HepG2 (cell line): ENCODE measurements around the gene STIP1. TPM values are rescaled to one million over a fixed set of nuclear protein-coding genes. Genes with fewer than 3 reads are reported as not detected.
A peak's percentile ranks its signal among the peaks of the same experiment; 100 is the strongest.

ENCODE experiments used
- BCL3 ChIP-seq: sonication (generic); formaldehyde crosslinking; IDR thresholded peaks from 2 replicates; pipeline ENCODE4 v1.5.1; 2020; ENCODE audit warnings: mild to moderate bottlenecking, missing genetic modification reagents, moderate library complexity
- HOXD1 ChIP-seq: sonication (generic); formaldehyde crosslinking; IDR thresholded peaks from 2 replicates; pipeline ENCODE4 v1.5.0; 2020; ENCODE audit warnings: missing genetic modification reagents
- IRF2 ChIP-seq: IDR thresholded peaks from 2 replicates; pipeline ENCODE4 v1.6.1; 2018; ENCODE audit warnings: missing genetic modification reagents, missing compliant biosample characterization
- JUN ChIP-seq: sonication (generic); formaldehyde crosslinking; IDR thresholded peaks from 2 replicates; pipeline ENCODE4 v1.4.0; 2020; ENCODE audit warnings: mild to moderate bottlenecking, missing genetic modification reagents
- MAF1 ChIP-seq: sonication (generic); formaldehyde crosslinking; IDR thresholded peaks from 2 replicates; pipeline ENCODE4 v1.5.0; 2020; ENCODE audit warnings: missing genetic modification reagents, borderline replicate concordance
- MTF1 ChIP-seq: sonication (generic); formaldehyde crosslinking; IDR thresholded peaks from 2 replicates; pipeline ENCODE4 v1.5.0; 2020; ENCODE audit warnings: missing genetic modification reagents
- MXI1 ChIP-seq: IDR thresholded peaks from 3 replicates; pipeline ENCODE4 v1.6.1; 2012; ENCODE audit warnings: low read depth, low read length, inconsistent platforms, borderline replicate concordance
- POLR2A ChIP-seq, 2 experiments: IDR thresholded peaks; 2 replicates each; pipeline ENCODE4 v1.6.1; 2011; ENCODE audit warnings: low read depth in 2 of 2, low read length in 2 of 2, mild to moderate bottlenecking in 1 of 2, moderate library complexity in 1 of 2; ENCODE audit not compliant: insufficient read depth in 1 of 2
- PTBP1 ChIP-seq: fragments of 200-400 bp; formaldehyde crosslinking; IDR thresholded peaks from 2 replicates; pipeline ENCODE4 v1.6.1; 2018; ENCODE audit warnings: low read length, low read depth; ENCODE audit not compliant: poor library complexity, severe bottlenecking
- RARA ChIP-seq: IDR thresholded peaks from 2 replicates; pipeline ENCODE4 v1.6.1; 2016; ENCODE audit warnings: missing genetic modification reagents, missing compliant biosample characterization
- RBFOX2 ChIP-seq: fragments of 200-400 bp; formaldehyde crosslinking; IDR thresholded peaks from 2 replicates; pipeline ENCODE4 v1.6.1; 2017; ENCODE audit warnings: low read depth, mild to moderate bottlenecking, low read length
- SNAI1 ChIP-seq: sonication (generic); formaldehyde crosslinking; IDR thresholded peaks from 2 replicates; pipeline ENCODE4 v1.5.0; 2020; ENCODE audit warnings: mild to moderate bottlenecking, missing genetic modification reagents, borderline replicate concordance
- TEF ChIP-seq: sonication (generic); formaldehyde crosslinking; IDR thresholded peaks from 2 replicates; pipeline ENCODE4 v1.5.0; 2020; ENCODE audit warnings: missing genetic modification reagents
- ZBTB2 ChIP-seq: sonication (generic); formaldehyde crosslinking; IDR thresholded peaks from 2 replicates; pipeline ENCODE4 v1.8.0; 2022; ENCODE audit warnings: low read depth, missing genetic modification reagents
- ZNF180 ChIP-seq: sonication (generic); formaldehyde crosslinking; IDR thresholded peaks from 2 replicates; pipeline ENCODE4 v1.4.0; 2020; ENCODE audit warnings: low read depth, missing genetic modification reagents, borderline replicate concordance
- ZNF441 ChIP-seq: sonication (generic); formaldehyde crosslinking; IDR thresholded peaks from 2 replicates; pipeline ENCODE4 v1.7.0; 2021; ENCODE audit warnings: missing genetic modification reagents, borderline replicate concordance
- ZNF496 ChIP-seq: sonication (generic); formaldehyde crosslinking; IDR thresholded peaks from 2 replicates; pipeline ENCODE4 v1.8.1; 2023; ENCODE audit warnings: mild to moderate bottlenecking, moderate library complexity, missing genetic modification reagents; ENCODE audit not compliant: insufficient replicate concordance
- ZNF777 ChIP-seq: sonication (generic); formaldehyde crosslinking; IDR thresholded peaks from 2 replicates; pipeline ENCODE4 v1.4.0; 2020; ENCODE audit warnings: missing genetic modification reagents
- polyA plus RNA-seq, 8 experiments: library from polyadenylated mRNA; depleted of rRNA in 3 of 8; stranded (reverse) in 7 of 8; unstranded in 1 of 8; fragments of >200 nt; fragmentation: Illumina TruSeq in 4 of 8; extraction: Trizol in 4 of 8; gene quantifications; 2 replicates each; pipeline versions ENCODE4 v1.2.1 to v1.2.3, GENCODE V29; 2011 to 2016; ENCODE audit warnings: low read depth in 4 of 8, missing spikeins in 1 of 8, mixed read lengths in 1 of 8; ENCODE audit not compliant: insufficient read depth in 1 of 8
- total RNA-seq, 5 experiments: library from RNA; depleted of rRNA; stranded (reverse); fragments of >200 nt; fragmentation: Illumina TruSeq; extraction: Trizol; gene quantifications; 2 replicates each; pipeline ENCODE4 v1.2.3, GENCODE V29; 2016; ENCODE audit warnings: low read depth in 1 of 5
- TF ChIP-seq, protein P1 (sequence below): sonication (generic); formaldehyde crosslinking; IDR thresholded peaks from 2 replicates; pipeline ENCODE4 v1.4.0; 2020; ENCODE audit warnings: missing genetic modification reagents

Gene STIP1
- total and polyA plus RNA-seq, 2 of the 13 experiments (the other 11 are each of a cell fraction or from before 2014, with no cell fraction given) = 81.1 to 217 TPM

DNA sequence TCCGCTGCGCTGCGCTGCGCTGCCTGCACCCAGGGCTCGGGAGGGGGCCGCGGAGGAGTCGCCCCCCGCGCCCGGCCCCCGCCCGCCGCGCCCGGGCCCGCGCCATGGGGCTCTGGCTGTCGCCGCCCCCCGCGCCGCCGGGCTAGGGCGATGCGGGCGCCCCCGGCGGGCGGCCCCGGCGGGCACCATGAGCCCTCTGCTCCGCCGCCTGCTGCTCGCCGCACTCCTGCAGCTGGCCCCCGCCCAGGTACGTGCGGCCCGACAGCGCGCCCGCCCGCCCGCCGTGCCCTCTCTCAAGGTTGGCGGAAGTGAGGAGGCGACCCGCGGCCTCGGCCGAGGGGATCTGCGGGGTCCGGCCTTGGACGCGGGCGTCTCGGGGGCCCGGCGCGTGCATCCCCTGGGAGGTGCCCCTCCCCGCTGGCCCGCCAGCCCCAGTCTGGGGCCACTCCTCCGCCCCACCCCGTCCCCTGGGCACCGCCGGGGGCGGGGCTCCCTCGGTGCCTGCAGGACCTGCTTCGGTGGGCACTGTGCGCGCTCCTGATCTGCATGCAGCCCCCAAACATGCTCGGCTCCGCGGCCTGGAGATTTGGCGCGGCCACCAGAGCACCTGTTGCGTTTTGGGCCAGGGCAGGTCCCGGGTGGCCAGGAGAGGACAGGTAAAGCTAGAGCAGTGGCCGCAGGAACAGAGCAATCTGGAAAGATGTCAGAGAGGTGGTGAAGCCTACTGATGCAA is 48.8 kb downstream of the STIP1 start (continued):
- TF ChIP-seq ZNF496 (no peak), BCL3 (0 out of 2 replicates have a peak, but pooled peaks have one; percentile 26), PTBP1 (no peak), ZNF777 (CRISPR knock-in tag) (peak; percentile 82), ZBTB2 (CRISPR knock-in tag) (peak; percentile 86), JUN (CRISPR knock-in tag) (no peak), ZNF441 (CRISPR knock-in tag) (0 out of 2 replicates have a peak, but pooled peaks have one; percentile 17), HOXD1 (CRISPR knock-in tag) (peak; percentile 77; the same call in 1 of the 2 replicates), SNAI1 (CRISPR knock-in tag) (no peak), TEF (CRISPR knock-in tag) (no peak), MTF1 (no peak), MAF1 (no peak), ZNF180 (no peak), RARA (peak; percentile 54), IRF2 (CRISPR knock-in tag) (peak; percentile 24; the same call in 1 of the 2 replicates), POLR2A (IDR thresholded peaks at IDR 0.05; ENCODE audit: insufficient read depth in 1 of 2, low read depth in 2 of 2, low read length in 2 of 2) (no peak), MXI1 (peak; percentile 56; the same call in 1 of the 3 replicates), RBFOX2 (peak; percentile 56)
- TF ChIP-seq, protein P1, sequence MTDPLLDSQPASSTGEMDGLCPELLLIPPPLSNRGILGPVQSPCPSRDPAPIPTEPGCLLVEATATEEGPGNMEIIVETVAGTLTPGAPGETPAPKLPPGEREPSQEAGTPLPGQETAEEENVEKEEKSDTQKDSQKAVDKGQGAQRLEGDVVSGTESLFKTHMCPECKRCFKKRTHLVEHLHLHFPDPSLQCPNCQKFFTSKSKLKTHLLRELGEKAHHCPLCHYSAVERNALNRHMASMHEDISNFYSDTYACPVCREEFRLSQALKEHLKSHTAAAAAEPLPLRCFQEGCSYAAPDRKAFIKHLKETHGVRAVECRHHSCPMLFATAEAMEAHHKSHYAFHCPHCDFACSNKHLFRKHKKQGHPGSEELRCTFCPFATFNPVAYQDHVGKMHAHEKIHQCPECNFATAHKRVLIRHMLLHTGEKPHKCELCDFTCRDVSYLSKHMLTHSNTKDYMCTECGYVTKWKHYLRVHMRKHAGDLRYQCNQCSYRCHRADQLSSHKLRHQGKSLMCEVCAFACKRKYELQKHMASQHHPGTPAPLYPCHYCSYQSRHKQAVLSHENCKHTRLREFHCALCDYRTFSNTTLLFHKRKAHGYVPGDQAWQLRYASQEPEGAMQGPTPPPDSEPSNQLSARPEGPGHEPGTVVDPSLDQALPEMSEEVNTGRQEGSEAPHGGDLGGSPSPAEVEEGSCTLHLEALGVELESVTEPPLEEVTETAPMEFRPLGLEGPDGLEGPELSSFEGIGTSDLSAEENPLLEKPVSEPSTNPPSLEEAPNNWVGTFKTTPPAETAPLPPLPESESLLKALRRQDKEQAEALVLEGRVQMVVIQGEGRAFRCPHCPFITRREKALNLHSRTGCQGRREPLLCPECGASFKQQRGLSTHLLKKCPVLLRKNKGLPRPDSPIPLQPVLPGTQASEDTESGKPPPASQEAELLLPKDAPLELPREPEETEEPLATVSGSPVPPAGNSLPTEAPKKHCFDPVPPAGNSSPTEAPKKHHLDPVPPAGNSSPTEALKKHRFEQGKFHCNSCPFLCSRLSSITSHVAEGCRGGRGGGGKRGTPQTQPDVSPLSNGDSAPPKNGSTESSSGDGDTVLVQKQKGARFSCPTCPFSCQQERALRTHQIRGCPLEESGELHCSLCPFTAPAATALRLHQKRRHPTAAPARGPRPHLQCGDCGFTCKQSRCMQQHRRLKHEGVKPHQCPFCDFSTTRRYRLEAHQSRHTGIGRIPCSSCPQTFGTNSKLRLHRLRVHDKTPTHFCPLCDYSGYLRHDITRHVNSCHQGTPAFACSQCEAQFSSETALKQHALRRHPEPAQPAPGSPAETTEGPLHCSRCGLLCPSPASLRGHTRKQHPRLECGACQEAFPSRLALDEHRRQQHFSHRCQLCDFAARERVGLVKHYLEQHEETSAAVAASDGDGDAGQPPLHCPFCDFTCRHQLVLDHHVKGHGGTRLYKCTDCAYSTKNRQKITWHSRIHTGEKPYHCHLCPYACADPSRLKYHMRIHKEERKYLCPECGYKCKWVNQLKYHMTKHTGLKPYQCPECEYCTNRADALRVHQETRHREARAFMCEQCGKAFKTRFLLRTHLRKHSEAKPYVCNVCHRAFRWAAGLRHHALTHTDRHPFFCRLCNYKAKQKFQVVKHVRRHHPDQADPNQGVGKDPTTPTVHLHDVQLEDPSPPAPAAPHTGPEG (CRISPR knock-in tag) = peak; percentile 62; the same call in 1 of the 2 replicates
